A549 (cell line): ENCODE measurements around the gene CNTFR. TPM values are rescaled to one million over a fixed set of nuclear protein-coding genes. Genes with fewer than 3 reads are reported as not detected.

Source experiments
- ATAC-seq, 2 experiments: fragments of 200-7000 bp in 1 of 2; fragments of >200 bp in 1 of 2; cut with Nextera tagmentation in 1 of 2; cut with Tn5 transposase in 1 of 2; 3 replicates each; pipeline versions ENCODE4 v1.8.0 to v1.9.1; 2018 to 2020; ENCODE audit warnings: mild to moderate bottlenecking in 1 of 2, moderate library complexity in 1 of 2
- CTCF ChIA-PET: fragments of 300-600 bp; sonication (Branson Sonifier 250); formaldehyde crosslinking; extraction: SDS; loops from one replicate; lab custom pipeline; 2021; ENCODE audit warnings: antibody characterized with exemption, inconsistent platforms; lab: Yijun Ruan, JAX
- POLR2A ChIA-PET: fragments of 350-600 bp; formaldehyde crosslinking; extraction: SDS; loops from one replicate; lab custom pipeline; 2021; ENCODE audit warnings: antibody characterized with exemption, inconsistent platforms; lab: Yijun Ruan, JAX
- DNase-seq, 2 experiments: peaks; one replicate each; pipeline versions ENCODE4 v3.0.0 to v3.0.0-alpha.2; 2011 to 2016; ENCODE audit warnings: low read depth in 1 of 2, low spot score in 1 of 2
- FAIRE-seq: peaks from 2 replicates; lab custom pipeline; 2011; peaks lifted over from hg19 to GRCh38; lab: Jason Lieb, UNC
- H3K27ac ChIP-seq, 2 experiments: fragments of >200 bp; sonication (Bioruptor Twin); formaldehyde crosslinking; 3 replicates each; pipeline ENCODE4 v1.5.1; 2016 to 2017
- H3K4me1 ChIP-seq: fragments of >200 bp; sonication (Bioruptor Twin); formaldehyde crosslinking; 3 replicates; pipeline ENCODE4 v1.6.1; 2016
- H3K4me2 ChIP-seq: fragments of >200 bp; sonication (Bioruptor Twin); formaldehyde crosslinking; 3 replicates; pipeline ENCODE4 v1.6.1; 2016
- H3K4me3 ChIP-seq: fragments of >200 bp; sonication (Bioruptor Twin); formaldehyde crosslinking; 3 replicates; pipeline ENCODE4 v1.5.1; 2016
- H3K9me3 ChIP-seq: fragments of >200 bp; sonication (Bioruptor Twin); formaldehyde crosslinking; 3 replicates; pipeline ENCODE4 v1.6.1; 2016
- CBX8 ChIP-seq: fragments of 200-600 bp; sonication (generic); IDR thresholded peaks from 2 replicates; pipeline ENCODE4 v1.6.1; 2016
- CEBPB ChIP-seq, 2 experiments: fragments of >200 bp in 1 of 2; sonication (Bioruptor Twin) in 1 of 2; formaldehyde crosslinking in 1 of 2; IDR thresholded peaks; 2 replicates each; pipeline ENCODE4 v1.6.1; 2012 to 2016
- CHD2 ChIP-seq: fragments of 150-350 bp; IDR thresholded peaks from 2 replicates; pipeline ENCODE4 v1.6.1; 2014; ENCODE audit warnings: low read length; ENCODE audit not compliant: partially characterized antibody
- EP300 ChIP-seq, 2 experiments: fragments of >200 bp; sonication (Bioruptor Twin); formaldehyde crosslinking; IDR thresholded peaks; 2 replicates in 1 of 2; 3 replicates in 1 of 2; pipeline ENCODE4 v1.6.1; 2016 to 2017
- ESRRA ChIP-seq: fragments of 150-350 bp; IDR thresholded peaks from 2 replicates; pipeline ENCODE4 v1.6.1; 2014; ENCODE audit warnings: mild to moderate bottlenecking, low read length, borderline replicate concordance
- HEYL ChIP-seq: fragments of 250-450 bp; sonication (Bioruptor Pico); IDR thresholded peaks from 2 replicates; pipeline ENCODE4 v1.8.0; 2021; ENCODE audit warnings: mild to moderate bottlenecking, moderate library complexity
- HOXA7 ChIP-seq: fragments of 250-450 bp; sonication (Bioruptor Pico); IDR thresholded peaks from 2 replicates; pipeline ENCODE4 v1.5.0; 2020; ENCODE audit warnings: mild to moderate bottlenecking, moderate library complexity
- HOXB13 ChIP-seq: fragments of 250-450 bp; sonication (Bioruptor Pico); IDR thresholded peaks from 2 replicates; pipeline ENCODE4 v1.5.0; 2020; ENCODE audit warnings: low read depth, mild to moderate bottlenecking, moderate library complexity
- JUN ChIP-seq, 2 experiments: fragments of >200 bp; sonication (Bioruptor Twin); formaldehyde crosslinking; IDR thresholded peaks; 2 replicates in 1 of 2; 3 replicates in 1 of 2; pipeline ENCODE4 v1.6.1; 2016 to 2017
- JUNB ChIP-seq: fragments of >200 bp; sonication (Bioruptor Twin); formaldehyde crosslinking; IDR thresholded peaks from 2 replicates; pipeline ENCODE4 v1.6.1; 2016
- MYC ChIP-seq: IDR thresholded peaks from 2 replicates; pipeline ENCODE4 v1.6.1; 2012; ENCODE audit warnings: mild to moderate bottlenecking, inconsistent platforms, low read length, improper control_type of control experiment, borderline replicate concordance
- NPAS2 ChIP-seq: fragments of 250-450 bp; sonication (Bioruptor Pico); IDR thresholded peaks from 2 replicates; pipeline ENCODE4 v1.8.0; 2022; ENCODE audit warnings: mild to moderate bottlenecking, moderate library complexity, borderline replicate concordance
- NR3C1 ChIP-seq: fragments of >200 bp; sonication (Bioruptor Twin); formaldehyde crosslinking; IDR thresholded peaks from 3 replicates; pipeline ENCODE4 v1.6.1; 2017
- PHF8 ChIP-seq: fragments of 200-600 bp; sonication (generic); IDR thresholded peaks from 2 replicates; pipeline ENCODE4 v1.6.1; 2016; ENCODE audit warnings: low read depth, mild to moderate bottlenecking, antibody characterized with exemption, moderate library complexity, borderline replicate concordance
- POLR2A ChIP-seq: IDR thresholded peaks from 2 replicates; pipeline ENCODE4 v1.6.1; 2012; ENCODE audit warnings: mild to moderate bottlenecking, low read length
- POLR2AphosphoS2 ChIP-seq: conservative IDR thresholded peaks from 2 replicates; pipeline ENCODE4 v1.6.1; 2012; ENCODE audit warnings: low read length, improper control_type of control experiment, inconsistent platforms
- SMC3 ChIP-seq: fragments of >200 bp; sonication (Bioruptor Twin); formaldehyde crosslinking; IDR thresholded peaks from 3 replicates; pipeline ENCODE4 v1.6.1; 2018; ENCODE audit warnings: inconsistent platforms
- ZFP36 ChIP-seq: fragments of 450-650 bp; IDR thresholded peaks from 2 replicates; pipeline ENCODE4 v1.6.1; 2014; ENCODE audit warnings: borderline replicate concordance; ENCODE audit not compliant: partially characterized antibody
- WGBS: methylation state at CpG from one replicate; pipeline ENCODE4 v1.1.6; 2017; ENCODE audit errors: missing lambda C conversion rate; 5-methylcytosine and 5-hydroxymethylcytosine counted together
- polyA plus RNA-seq, 4 experiments: library from polyadenylated mRNA; depleted of rRNA in 3 of 4; stranded (reverse); fragments of >200 nt; fragmentation: RNase III in 1 of 4; extraction: RNeasy Plus Mini Kit Qiagen cat#74134 plus additional on column Dnase treatment in 1 of 4; gene quantifications; 2 replicates in 3 of 4; 3 replicates in 1 of 4; pipeline ENCODE4 v1.2.3, GENCODE V29; 2011 to 2017
- TF ChIP-seq, protein P1 (sequence below): fragments of 250-450 bp; sonication (Bioruptor Pico); IDR thresholded peaks from 2 replicates; pipeline ENCODE4 v1.5.0; 2021; ENCODE audit warnings: mild to moderate bottlenecking, moderate library complexity, borderline replicate concordance
- TF ChIP-seq, protein P2 (sequence below): IDR thresholded peaks from 2 replicates; pipeline ENCODE4 v1.6.1; 2012; ENCODE audit warnings: low read depth, borderline replicate concordance
- TF ChIP-seq, protein P3 (sequence below): fragments of 450-650 bp; IDR thresholded peaks from 2 replicates; pipeline ENCODE4 v1.6.1; 2014; ENCODE audit warnings: antibody characterized with exemption

The CNTFR gene
- polyA plus RNA-seq, 2 of the 4 experiments (the other 2 are of a cell fraction), result 0.09 TPM; not detected in 1

DNA sequence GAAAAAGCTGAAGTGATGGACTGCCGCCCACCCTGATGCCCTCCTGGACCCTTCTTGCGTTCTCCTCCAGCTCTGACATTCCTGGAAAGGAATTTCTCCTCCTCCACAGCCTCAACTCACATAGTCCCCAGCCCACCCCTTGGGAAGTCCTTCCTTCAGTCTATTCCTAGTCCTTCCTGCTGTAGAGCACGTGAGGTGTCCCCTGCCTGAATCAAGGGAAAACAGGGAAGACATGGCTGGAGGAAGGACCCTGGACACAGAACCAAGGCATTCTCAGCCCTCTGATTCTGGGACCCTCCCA lies 35.6 kb upstream of the CNTFR start:
- H3K4me3 ChIP-seq, result no peak overlapping the region
- ATAC-seq, result no peak
- 62% methylated on average over 3 of the region's 3 CpGs for WGBS
- TF ChIP-seq ESRRA (no peak), CEBPB (IDR thresholded peaks at IDR 0.05) (no peak), POLR2A (no peak), HOXA7 (no peak), HEYL (CRISPR knock-in tag) (no peak), CBX8 (no peak), MYC (no peak), POLR2AphosphoS2 (no peak), ZFP36 (no peak), NR3C1 (no peak), NPAS2 (CRISPR knock-in tag) (no peak), PHF8 (no peak), CHD2 (no peak), HOXB13 (CRISPR knock-in tag) (no peak)
- TF ChIP-seq, protein P1, sequence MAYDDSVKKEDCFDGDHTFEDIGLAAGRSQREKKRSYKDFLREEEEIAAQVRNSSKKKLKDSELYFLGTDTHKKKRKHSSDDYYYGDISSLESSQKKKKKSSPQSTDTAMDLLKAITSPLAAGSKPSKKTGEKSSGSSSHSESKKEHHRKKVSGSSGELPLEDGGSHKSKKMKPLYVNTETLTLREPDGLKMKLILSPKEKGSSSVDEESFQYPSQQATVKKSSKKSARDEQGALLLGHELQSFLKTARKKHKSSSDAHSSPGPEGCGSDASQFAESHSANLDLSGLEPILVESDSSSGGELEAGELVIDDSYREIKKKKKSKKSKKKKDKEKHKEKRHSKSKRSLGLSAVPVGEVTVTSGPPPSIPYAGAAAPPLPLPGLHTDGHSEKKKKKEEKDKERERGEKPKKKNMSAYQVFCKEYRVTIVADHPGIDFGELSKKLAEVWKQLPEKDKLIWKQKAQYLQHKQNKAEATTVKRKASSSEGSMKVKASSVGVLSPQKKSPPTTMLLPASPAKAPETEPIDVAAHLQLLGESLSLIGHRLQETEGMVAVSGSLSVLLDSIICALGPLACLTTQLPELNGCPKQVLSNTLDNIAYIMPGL (CRISPR knock-in tag), result no peak
- TF ChIP-seq, protein P2, sequence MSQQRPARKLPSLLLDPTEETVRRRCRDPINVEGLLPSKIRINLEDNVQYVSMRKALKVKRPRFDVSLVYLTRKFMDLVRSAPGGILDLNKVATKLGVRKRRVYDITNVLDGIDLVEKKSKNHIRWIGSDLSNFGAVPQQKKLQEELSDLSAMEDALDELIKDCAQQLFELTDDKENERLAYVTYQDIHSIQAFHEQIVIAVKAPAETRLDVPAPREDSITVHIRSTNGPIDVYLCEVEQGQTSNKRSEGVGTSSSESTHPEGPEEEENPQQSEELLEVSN, result no peak
- TF ChIP-seq, all 56 proteins: peak for 0
- FAIRE-seq (no peak), DNase-seq (no peak)
- H3K4me1 ChIP-seq, result peaks cover 5% of the 10 kb centered on the region; the same call in 1 of the 3 replicates
- CTCF ChIA-PET, result interaction anchor here (1.1 to 7.4 kb wide), 7 partner anchors 9 to 33 kb away, joined by 5 to 118 read pairs (median 11); partner anchors contain the start of genes RPP25L and SIGMAR1
- POLR2A ChIA-PET, result interaction anchor here (1.9 kb wide), 1 partner anchor 13 kb away, joined by 6 read pairs; the partner anchor contains the start of gene SIGMAR1
- no peaks in the 10 kb centered on the region for H3K9me3 ChIP-seq
- H3K4me2 ChIP-seq, result no peak overlapping the region
- H3K27ac ChIP-seq, result no peak overlapping the region

DNA sequence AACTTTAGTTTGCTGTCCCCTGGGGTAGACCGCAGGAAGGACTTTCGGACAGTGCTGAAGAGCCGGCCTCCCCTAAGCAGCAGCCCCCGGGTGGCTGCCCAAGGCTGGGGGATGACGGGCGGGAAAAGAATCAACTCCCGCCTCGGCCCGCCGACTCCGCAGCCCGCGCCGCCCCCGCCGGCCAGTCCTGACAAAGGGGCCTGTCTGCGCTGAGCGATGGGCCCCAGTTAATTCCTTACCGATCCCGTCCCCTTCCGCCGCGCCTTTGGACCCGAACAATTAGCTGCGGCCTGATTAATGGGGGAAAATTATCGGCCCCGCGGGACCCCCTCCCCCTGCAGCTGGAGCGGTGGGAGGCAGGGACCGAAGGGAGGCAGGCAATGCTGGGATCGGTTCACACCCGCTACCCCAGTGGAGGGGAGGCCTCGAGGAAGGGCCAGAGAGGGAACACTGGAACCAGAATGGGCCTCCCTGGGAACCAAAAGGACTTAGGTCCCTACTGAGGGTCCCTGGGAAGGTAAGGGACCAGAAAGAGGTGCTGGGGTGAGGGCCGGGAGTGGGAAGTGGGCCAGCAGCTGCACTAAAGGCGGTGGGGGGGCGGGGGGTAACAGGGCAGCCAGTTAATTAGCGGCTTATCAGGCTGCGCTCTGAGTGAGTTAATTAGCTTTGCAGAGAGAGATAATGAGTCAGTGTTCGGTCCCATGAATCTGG lies 35.1 kb upstream of the CNTFR start:
- ChIA-PET POLR2A (interaction anchor here (1.9 kb wide), 1 partner anchor 14 kb away, joined by 6 read pairs; the partner anchor contains the start of gene SIGMAR1), CTCF (interaction anchor here (1.1 to 7.4 kb wide), 7 partner anchors 8 to 78 kb away, joined by 4 to 118 read pairs (median 11); partner anchors contain the start of genes RPP25L and SIGMAR1)
- H3K4me2 ChIP-seq, result no peak overlapping the region
- no peak overlapping the region for H3K4me3 ChIP-seq
- no peaks in the 10 kb centered on the region for H3K9me3 ChIP-seq
- WGBS, result 74% methylated on average over 37 of the region's 39 CpGs
- no peak for FAIRE-seq
- TF ChIP-seq EP300 (IDR thresholded peaks at IDR 0.05), result no peak
- TF ChIP-seq JUN (IDR thresholded peaks at IDR 0.05), result no peak
- no peak for TF ChIP-seq JUNB
- TF ChIP-seq SMC3, result no peak
- TF ChIP-seq, protein P3, sequence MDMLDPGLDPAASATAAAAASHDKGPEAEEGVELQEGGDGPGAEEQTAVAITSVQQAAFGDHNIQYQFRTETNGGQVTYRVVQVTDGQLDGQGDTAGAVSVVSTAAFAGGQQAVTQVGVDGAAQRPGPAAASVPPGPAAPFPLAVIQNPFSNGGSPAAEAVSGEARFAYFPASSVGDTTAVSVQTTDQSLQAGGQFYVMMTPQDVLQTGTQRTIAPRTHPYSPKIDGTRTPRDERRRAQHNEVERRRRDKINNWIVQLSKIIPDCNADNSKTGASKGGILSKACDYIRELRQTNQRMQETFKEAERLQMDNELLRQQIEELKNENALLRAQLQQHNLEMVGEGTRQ, result no peak
- no peak overlapping the region for H3K27ac ChIP-seq
- no peak for DNase-seq
- H3K4me1 ChIP-seq, result peaks cover 6% of the 10 kb centered on the region; the same call in 1 of the 3 replicates
- ATAC-seq, result no peak
